H9 (cell line): ENCODE data around the gene XG. TPM values are rescaled to one million over a fixed set of nuclear protein-coding genes. Genes with fewer than 3 reads are reported as not detected.

Source experiments
- DNase-seq: peaks from one replicate; pipeline ENCODE4 v3.0.0-alpha.2; 2017
- H2AFZ ChIP-seq: one replicate; pipeline ENCODE4 v1.6.1; 2013; ENCODE audit warnings: mild to moderate bottlenecking, low read length, control low read depth, moderate library complexity
- H2AK5ac ChIP-seq: 2 replicates; pipeline ENCODE4 v1.6.1; 2013; ENCODE audit warnings: low read length, control low read depth, mixed read lengths; ENCODE audit not compliant: insufficient read length
- H2BK120ac ChIP-seq: one replicate; pipeline ENCODE4 v1.6.1; 2013; ENCODE audit warnings: low read depth, mild to moderate bottlenecking, low read length, control low read depth, inconsistent platforms; ENCODE audit not compliant: poor library complexity, severe bottlenecking
- H2BK12ac ChIP-seq: 2 replicates; pipeline ENCODE4 v1.6.1; 2013; ENCODE audit warnings: low read length, control low read depth, mixed read lengths, low read depth; ENCODE audit not compliant: insufficient read length
- H2BK15ac ChIP-seq: 2 replicates; pipeline ENCODE4 v1.6.1; 2013; ENCODE audit warnings: low read depth, low read length, control low read depth
- H2BK20ac ChIP-seq: one replicate; pipeline ENCODE4 v1.6.1; 2013; ENCODE audit warnings: low read depth, mild to moderate bottlenecking, low read length, control low read depth, inconsistent platforms; ENCODE audit not compliant: poor library complexity, severe bottlenecking
- H2BK5ac ChIP-seq: 2 replicates; pipeline ENCODE4 v1.6.1; 2013; ENCODE audit warnings: low read length, control low read depth, mixed read lengths; ENCODE audit not compliant: insufficient read length
- H3K14ac ChIP-seq: 2 replicates; pipeline ENCODE4 v1.6.1; 2013; ENCODE audit warnings: low read length, control low read depth; ENCODE audit not compliant: insufficient read depth
- H3K18ac ChIP-seq: 2 replicates; pipeline ENCODE4 v1.6.1; 2013; ENCODE audit warnings: low read depth, mild to moderate bottlenecking, mixed read lengths, low read length, control low read depth; ENCODE audit not compliant: insufficient read length
- H3K23ac ChIP-seq: 2 replicates; pipeline ENCODE4 v1.6.1; 2013; ENCODE audit warnings: low read length, control low read depth, mixed read lengths, low read depth; ENCODE audit not compliant: insufficient read length
- H3K23me2 ChIP-seq: 2 replicates; pipeline ENCODE4 v1.6.1; 2013; ENCODE audit warnings: low read depth, mild to moderate bottlenecking, mixed read lengths, low read length, control low read depth; ENCODE audit not compliant: insufficient read length, poor library complexity, severe bottlenecking
- H3K27ac ChIP-seq: 2 replicates; pipeline ENCODE4 v1.5.1; 2013; ENCODE audit warnings: low read length, control low read depth, mixed read lengths, low read depth; ENCODE audit not compliant: insufficient read length
- H3K27me3 ChIP-seq: 2 replicates; pipeline ENCODE4 v1.6.1; 2013; ENCODE audit warnings: low read length, control low read depth, inconsistent platforms; ENCODE audit not compliant: insufficient read depth
- H3K4ac ChIP-seq: 2 replicates; pipeline ENCODE4 v1.6.1; 2013; ENCODE audit warnings: low read depth, mild to moderate bottlenecking, control low read depth, inconsistent platforms, low read length, moderate library complexity
- H3K4me1 ChIP-seq: 2 replicates; pipeline ENCODE4 v1.6.1; 2013; ENCODE audit warnings: low read length, control low read depth, inconsistent platforms; ENCODE audit not compliant: insufficient read depth
- H3K4me2 ChIP-seq: 2 replicates; pipeline ENCODE4 v1.6.1; 2013; ENCODE audit warnings: low read length, control low read depth, mixed read lengths; ENCODE audit not compliant: insufficient read length, insufficient read depth
- H3K56ac ChIP-seq: 2 replicates; pipeline ENCODE4 v1.6.1; 2013; ENCODE audit warnings: low read depth, mild to moderate bottlenecking, mixed read lengths, low read length, control low read depth; ENCODE audit not compliant: insufficient read length
- H3K79me1 ChIP-seq: 2 replicates; pipeline ENCODE4 v1.6.1; 2013; ENCODE audit warnings: low read depth, mild to moderate bottlenecking, moderate library complexity, low read length, control low read depth, inconsistent platforms; ENCODE audit not compliant: insufficient read depth, poor library complexity, severe bottlenecking
- H3K79me2 ChIP-seq: 2 replicates; pipeline ENCODE4 v1.6.1; 2013; ENCODE audit warnings: low read length, control low read depth, inconsistent platforms; ENCODE audit not compliant: insufficient read depth
- H3K9ac ChIP-seq: 2 replicates; pipeline ENCODE4 v1.6.1; 2013; ENCODE audit warnings: low read length, control low read depth, mixed read lengths; ENCODE audit not compliant: insufficient read length; ENCODE audit errors: extremely low read depth
- H3K9me3 ChIP-seq: one replicate; pipeline ENCODE4 v1.6.1; 2013; ENCODE audit warnings: low read depth, low read length, inconsistent platforms; ENCODE audit not compliant: control insufficient read depth
- H3T11ph ChIP-seq: one replicate; pipeline ENCODE4 v1.6.1; 2013; ENCODE audit warnings: mild to moderate bottlenecking, low read length, control low read depth, inconsistent platforms
- H4K20me1 ChIP-seq: one replicate; pipeline ENCODE4 v1.6.1; 2013; ENCODE audit not compliant: control insufficient read depth, insufficient read length, insufficient read depth
- H4K5ac ChIP-seq: 2 replicates; pipeline ENCODE4 v1.6.1; 2013; ENCODE audit warnings: low read depth, mild to moderate bottlenecking, mixed read lengths, low read length, control low read depth; ENCODE audit not compliant: insufficient read length
- H4K8ac ChIP-seq: replicated peaks from 2 replicates; pipeline ENCODE4 v1.6.1; 2013; ENCODE audit warnings: low read length, control low read depth, mixed read lengths, low read depth; ENCODE audit not compliant: insufficient read length
- H4K91ac ChIP-seq: 2 replicates; pipeline ENCODE4 v1.6.1; 2013; ENCODE audit warnings: low read depth, mild to moderate bottlenecking, moderate library complexity, mixed read lengths, low read length, control low read depth; ENCODE audit not compliant: insufficient read length
- H3K27ac Mint-ChIP-seq, 3 experiments: 2 replicates in 2 of 3; 3 replicates in 1 of 3; pipeline ENCODE4 v1.8.0; 2020 to 2021; ENCODE audit warnings: mixed read lengths in 3 of 3, mild to moderate bottlenecking in 1 of 3, moderate library complexity in 1 of 3
- H3K27me3 Mint-ChIP-seq: 2 replicates; pipeline ENCODE4 v1.8.0; 2021; ENCODE audit warnings: low read depth, mild to moderate bottlenecking, moderate library complexity, mixed read lengths
- H3K36me3 Mint-ChIP-seq, 3 experiments: 2 replicates in 2 of 3; 3 replicates in 1 of 3; pipeline ENCODE4 v1.8.0; 2020 to 2021; ENCODE audit warnings: low read depth in 3 of 3, mixed read lengths in 3 of 3; ENCODE audit not compliant: insufficient read depth in 1 of 3
- H3K4me1 Mint-ChIP-seq, 2 experiments: 2 replicates each; pipeline ENCODE4 v1.8.0; 2020; ENCODE audit warnings: mixed read lengths in 2 of 2
- H3K4me3 Mint-ChIP-seq, 2 experiments: 2 replicates in 1 of 2; 3 replicates in 1 of 2; pipeline ENCODE4 v1.8.0; 2020 to 2021; ENCODE audit warnings: mild to moderate bottlenecking in 2 of 2, mixed read lengths in 2 of 2, moderate library complexity in 1 of 2
- H3K9me3 Mint-ChIP-seq, 2 experiments: 2 replicates in 1 of 2; 3 replicates in 1 of 2; pipeline ENCODE4 v1.8.0; 2020; ENCODE audit warnings: mild to moderate bottlenecking in 2 of 2, mixed read lengths in 2 of 2, moderate library complexity in 1 of 2
- CTCF ChIP-seq: fragments of 200-600 bp; sonication (generic); conservative IDR thresholded peaks from 3 replicates; pipeline ENCODE4 v1.8.0; 2021; ENCODE audit warnings: antibody characterized with exemption, mild to moderate bottlenecking
- WGBS: extraction: QIAGEN DNeasy Blood & Tissue Kit; methylation state at CpG from one replicate; pipeline ENCODE4 v1.1.7; 2013; ENCODE audit warnings: missing lambda C conversion rate, low lambda C conversion rate, mixed read lengths; ENCODE audit not compliant: insufficient read length; ENCODE audit errors: extremely low coverage; 5-methylcytosine and 5-hydroxymethylcytosine counted together
- total RNA-seq: library from RNA; stranded (reverse); gene quantifications from 2 replicates; pipeline ENCODE4 v1.2.1, GENCODE V29; 2021

The XG gene
- total RNA-seq, 1 experiment from 2014 or later: 1.1 TPM

- no CpG with 5 or more reads among the region's 62 CpGs for WGBS
- peak overlapping the region; percentile 66 for H3K4me2 ChIP-seq
Observed at GRCh38 chrX:2829469-2830246, 77.8 kb downstream of the XG start.

More at GRCh38 chrX:2829469-2830246, 77.8 kb downstream of the XG start:
- Histone ChIP-seq H3K23me2 (peaks cover 11% of the 10 kb centered on the region), H3K18ac (no peak overlapping the region), H3K79me1 (peaks cover 3% of the 10 kb centered on the region), H2BK5ac (no peak overlapping the region), H3K9me3 (no peaks in the 10 kb centered on the region), H3K9ac (no peak overlapping the region), H2BK15ac (no peak overlapping the region), H3K4me1 (peaks cover 5% of the 10 kb centered on the region), H3T11ph (no peak overlapping the region), H2AK5ac (no peak overlapping the region), H4K20me1 (no peaks in the 10 kb centered on the region), H4K91ac (no peak overlapping the region), H3K27me3 (no peaks in the 10 kb centered on the region; the same call in 1 of the 2 replicates), H2BK12ac (no peak overlapping the region), H2BK120ac (no peak overlapping the region), H2AFZ (no peak overlapping the region), H2BK20ac (no peak overlapping the region), H3K27ac (no peak overlapping the region), H3K56ac (no peak overlapping the region), H4K8ac (no peak overlapping the region), H4K5ac (no peak overlapping the region), H3K23ac (no peak overlapping the region), H3K4ac (no peak overlapping the region), H3K14ac (peak overlapping the region; percentile 82), H3K79me2 (no peaks in the 10 kb centered on the region; the same call in 1 of the 2 replicates)
- no peak for TF ChIP-seq CTCF
- no peak for DNase-seq
- peaks cover 10 to 13% of the 10 kb centered on the region in 2 experiments for H3K4me1 Mint-ChIP-seq
- no peaks in the 10 kb centered on the region for H3K27me3 Mint-ChIP-seq
- H3K36me3 Mint-ChIP-seq: peaks cover 34 to 36% (median 34%) of the 10 kb centered on the region in 3 experiments
- H3K27ac Mint-ChIP-seq: no peak overlapping the region; a peak in 1 of 7 replicates
- peaks cover 0 to 2% of the 10 kb centered on the region in 2 experiments; a peak in 3 of 5 replicates for H3K9me3 Mint-ChIP-seq
- H3K4me3 Mint-ChIP-seq: peak overlapping the region in 1 of 2 experiments; percentile 78; a peak in 4 of 5 replicates
